Measurements from ENCODE around the gene VWA3A.

- no peak for TF ChIP-seq POLR2A (IDR thresholded peaks at IDR 0.05)
- TF ChIP-seq CTCF (IDR thresholded peaks at IDR 0.05): no peak
Measured at GRCh38 chr16:22162656-22163009, 70.3 kb downstream of the VWA3A start.

Data from right lobe of liver (tissue), 4 donors.